Psoas muscle (tissue), 8 donors: Measurements from ENCODE around the gene MARK3. TPM values are rescaled to one million over a fixed set of nuclear protein-coding genes. Genes with fewer than 3 reads are reported as not detected.

Experiments
- ATAC-seq, 4 donors: fragments of 200-7000 bp; cut with Tn5 transposase; one replicate each; pipeline ENCODE4 v1.9.1; 2020; ENCODE audit warnings: moderate library complexity in 3 of 4, mild to moderate bottlenecking in 2 of 4
- DNase-seq, 2 donors: peaks; one replicate each; pipeline ENCODE4 v3.0.0-alpha.2; 2020
- H3K27ac ChIP-seq: fragments of 200-600 bp; one replicate; pipeline ENCODE4 v1.8.0; 2022
- H3K27me3 ChIP-seq, 3 donors: fragments of 200-600 bp in 1 of 3; one replicate each; pipeline versions ENCODE4 v1.6.1 to v1.8.0; 2013 to 2022; ENCODE audit warnings: low read length in 2 of 3, mild to moderate bottlenecking in 2 of 3, moderate library complexity in 1 of 3; ENCODE audit not compliant: insufficient read depth in 3 of 3
- H3K36me3 ChIP-seq, 2 donors: fragments of 200-600 bp in 1 of 2; one replicate each; pipeline versions ENCODE4 v1.6.1 to v1.8.0; 2013 to 2022; ENCODE audit warnings: low read depth in 1 of 2, mild to moderate bottlenecking in 1 of 2, moderate library complexity in 1 of 2; ENCODE audit not compliant: insufficient read depth in 1 of 2
- H3K4me1 ChIP-seq: fragments of 200-600 bp; one replicate; pipeline ENCODE4 v1.8.0; 2022
- H3K4me3 ChIP-seq: fragments of 200-600 bp; one replicate; pipeline ENCODE4 v1.8.0; 2022; ENCODE audit warnings: mild to moderate bottlenecking
- H3K9me3 ChIP-seq: fragments of 200-600 bp; one replicate; pipeline ENCODE4 v1.8.0; 2022
- CTCF ChIP-seq: fragments of 200-600 bp; IDR thresholded peaks from one replicate; pipeline ENCODE4 v1.8.0; 2022; ENCODE audit warnings: antibody characterized with exemption
- WGBS, 3 donors: extraction: QIAGEN DNeasy Blood & Tissue Kit; methylation state at CpG; one replicate each; pipeline versions ENCODE4 v1.1.6 to v1.1.7; 2013; 5-methylcytosine and 5-hydroxymethylcytosine counted together
- intact Hi-C, 2 donors: fragments of 100-400 bp; cut with DNase I; formaldehyde crosslinking; loops; one replicate each; pipeline versions ENCODE4 v1.11.0 to v1.14.2; 2022
- polyA plus RNA-seq, 3 donors: library from polyadenylated mRNA; stranded (reverse); fragments of 200-250 nt; gene quantifications; one replicate each; pipeline ENCODE4 v1.2.3, GENCODE V29; 2013
- total RNA-seq, 4 donors: library from RNA; stranded (reverse); fragmentation: NEBNext Ultra II Directional in 2 of 4; extraction: Animal tissue kit (Norgen Biotek cat#: 25700) in 2 of 4; gene quantifications; one replicate each; pipeline versions ENCODE4 v1.2.1 to v1.2.4, GENCODE V29; 2021 to 2023
- donor health status: healthy with polysubstance abuse.
- donor health status: DM: no; HTN: no; CAD: no; lungs with moderate emphysema.
- donor health status: Bipolar disorder and iron deficiency.
- donor health status: healthy.
- donor health status: DM: yes; HTN: yes; CAD: no.
- donor health status: DM: no; HTN: no; CAD: no.
- donor health status: DM: no; HTN: no; CAD: no.
- donor health status: DM: yes; HTN: yes; CAD: no.

MARK3 gene
- total and polyA plus RNA-seq, 7 donors = 46.1 to 89.2 (median 63.9) TPM

DNA sequence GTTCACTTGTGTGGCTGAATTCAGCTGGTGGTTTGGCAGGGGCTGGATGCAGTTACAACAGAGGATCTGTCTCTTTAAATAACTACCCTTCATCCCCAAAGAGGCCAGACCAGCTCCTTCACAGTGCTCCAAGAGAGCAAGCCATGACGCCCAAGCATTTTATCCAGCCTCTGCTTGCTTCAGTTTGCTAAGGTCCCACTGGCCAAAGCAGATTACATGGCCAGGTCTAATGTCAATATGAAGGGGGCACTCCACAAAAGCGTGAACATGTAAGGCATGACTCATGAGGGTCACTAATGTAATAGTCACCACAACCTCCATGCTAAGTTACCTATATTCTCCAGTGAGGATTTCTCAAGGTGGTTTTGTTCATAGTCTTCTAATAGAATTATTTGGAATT, 62.9 kb downstream of the MARK3 start:
- no peak for DNase-seq
- no peak for TF ChIP-seq CTCF
- no peaks in the 10 kb centered on the region for H3K27me3 ChIP-seq
- no peak overlapping the region for H3K27ac ChIP-seq
- 57 to 85% (median 58%) methylated on average over 2 of the region's 2 CpGs for WGBS, 3 donors
- no peaks in the 10 kb centered on the region for H3K9me3 ChIP-seq
- peak in 2 of 4 donors; percentile 24 to 49 for ATAC-seq
- H3K4me1 ChIP-seq = peaks cover 40% of the 10 kb centered on the region
- no peak overlapping the region for H3K4me3 ChIP-seq
- no peaks in the 10 kb centered on the region for H3K36me3 ChIP-seq
- intact Hi-C loops = no loop called here

- intact Hi-C loops = no loop called here
- Histone ChIP-seq H3K9me3 (no peaks in the 10 kb centered on the region), H3K36me3 (peaks cover 0 to 4% of the 10 kb centered on the region in 2 donors), H3K4me3 (no peak overlapping the region), H3K27me3 (no peaks in the 10 kb centered on the region), H3K4me1 (peaks cover 39% of the 10 kb centered on the region), H3K27ac (no peak overlapping the region)
- ATAC-seq (no peak), DNase-seq (no peak)
- WGBS, 3 donors = 89 to 91% (median 90%) methylated on average over 2 of the region's 2 CpGs
- no peak for TF ChIP-seq CTCF
These were observed 64.5 kb downstream of the MARK3 start for GRCh38 chr14:103449634-103450161.

DNA sequence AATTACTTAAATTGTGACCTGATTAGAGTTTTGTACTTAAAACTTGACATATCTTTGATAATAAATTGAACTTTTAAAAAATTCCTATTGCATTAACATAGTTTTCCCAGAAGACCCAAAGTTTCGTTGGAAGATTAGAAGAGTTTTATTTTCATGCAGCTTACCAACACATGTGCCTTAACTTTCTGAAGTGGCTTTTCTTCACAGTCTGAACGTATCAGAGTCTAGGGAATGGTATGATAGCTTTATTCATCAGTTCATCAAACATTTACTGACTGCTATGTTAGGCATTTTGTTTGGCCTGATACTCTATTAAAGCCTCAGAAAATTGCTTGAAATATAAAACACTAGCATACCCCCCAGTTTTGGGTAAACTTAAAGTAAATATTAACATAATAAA, 65.2 kb downstream of the MARK3 start:
- Histone ChIP-seq H3K4me1 (peaks cover 32% of the 10 kb centered on the region), H3K27ac (no peak overlapping the region), H3K9me3 (no peaks in the 10 kb centered on the region), H3K27me3 (no peaks in the 10 kb centered on the region), H3K36me3 (peaks cover 0 to 4% of the 10 kb centered on the region in 2 donors), H3K4me3 (no peak overlapping the region)
- DNase-seq (no peak), ATAC-seq (no peak)
- intact Hi-C loops = no loop called here
- WGBS, 3 donors = 42 to 65% (median 52%) methylated on average over 2 of the region's 2 CpGs
- TF ChIP-seq CTCF = no peak

- ATAC-seq (no peak), DNase-seq (no peak)
- Histone ChIP-seq H3K4me3 (no peak overlapping the region), H3K9me3 (no peaks in the 10 kb centered on the region), H3K27ac (no peak overlapping the region), H3K27me3 (no peaks in the 10 kb centered on the region), H3K36me3 (peaks cover 0 to 8% of the 10 kb centered on the region in 2 donors), H3K4me1 (peaks cover 22% of the 10 kb centered on the region)
- TF ChIP-seq CTCF = no peak
- intact Hi-C loops = no loop called here
These were observed 66.2 kb downstream of the MARK3 start for GRCh38 chr14:103451401-103451800.

DNA sequence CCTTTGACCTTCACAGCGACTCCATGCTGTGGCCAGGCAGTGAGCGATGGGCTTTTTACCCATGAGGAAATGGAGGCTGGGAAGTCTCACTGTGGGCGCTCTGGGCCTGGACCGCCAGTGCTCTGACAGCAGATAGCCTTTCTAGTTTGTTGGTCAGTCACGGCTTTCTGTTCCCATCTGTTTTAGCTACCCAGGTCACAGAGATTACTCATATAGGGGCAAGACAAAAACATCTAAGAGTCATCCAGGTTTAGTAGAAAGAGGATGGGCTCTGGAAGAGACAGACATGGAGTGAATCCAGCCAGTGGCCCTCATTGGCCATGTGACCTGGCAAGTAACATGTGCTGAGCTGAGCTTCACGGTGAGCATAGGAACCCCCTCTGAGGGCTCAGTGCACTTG, 68.6 kb downstream of the MARK3 start:
- DNase-seq (no peak), ATAC-seq (no peak)
- H3K36me3 ChIP-seq = peaks cover 0 to 23% of the 10 kb centered on the region in 2 donors
- H3K4me1 ChIP-seq = peaks cover under 1% of the 10 kb centered on the region
- no peaks in the 10 kb centered on the region for H3K9me3 ChIP-seq
- intact Hi-C loops = no loop called here
- no peak overlapping the region for H3K4me3 ChIP-seq
- whole genome bisulfite sequencing, 3 donors = 88 to 90% (median 88%) methylated on average over 6 of the region's 6 CpGs
- no peaks in the 10 kb centered on the region for H3K27me3 ChIP-seq
- TF ChIP-seq CTCF = no peak
- H3K27ac ChIP-seq = no peak overlapping the region
